ENCODE measurements around the gene LONRF3.
"Not testable (repeated sequence)": the region's sequence is repeated elsewhere in the genome, so short reads cannot be mapped to it uniquely, and the experiment has no call there.

LONRF3 gene

GRCh38 chrX:118973389-118974087 lies 880 bp upstream of the LONRF3 start:
- in situ Hi-C loops (cut with HindIII; ENCODE audit: low pct_unique_long_range_greater_than_20kb, low sequenced_read_pairs), result no loop called here
- no peak for TF ChIP-seq JUND (IDR thresholded peaks at IDR 0.05; ENCODE audit: low read depth)

DNA sequence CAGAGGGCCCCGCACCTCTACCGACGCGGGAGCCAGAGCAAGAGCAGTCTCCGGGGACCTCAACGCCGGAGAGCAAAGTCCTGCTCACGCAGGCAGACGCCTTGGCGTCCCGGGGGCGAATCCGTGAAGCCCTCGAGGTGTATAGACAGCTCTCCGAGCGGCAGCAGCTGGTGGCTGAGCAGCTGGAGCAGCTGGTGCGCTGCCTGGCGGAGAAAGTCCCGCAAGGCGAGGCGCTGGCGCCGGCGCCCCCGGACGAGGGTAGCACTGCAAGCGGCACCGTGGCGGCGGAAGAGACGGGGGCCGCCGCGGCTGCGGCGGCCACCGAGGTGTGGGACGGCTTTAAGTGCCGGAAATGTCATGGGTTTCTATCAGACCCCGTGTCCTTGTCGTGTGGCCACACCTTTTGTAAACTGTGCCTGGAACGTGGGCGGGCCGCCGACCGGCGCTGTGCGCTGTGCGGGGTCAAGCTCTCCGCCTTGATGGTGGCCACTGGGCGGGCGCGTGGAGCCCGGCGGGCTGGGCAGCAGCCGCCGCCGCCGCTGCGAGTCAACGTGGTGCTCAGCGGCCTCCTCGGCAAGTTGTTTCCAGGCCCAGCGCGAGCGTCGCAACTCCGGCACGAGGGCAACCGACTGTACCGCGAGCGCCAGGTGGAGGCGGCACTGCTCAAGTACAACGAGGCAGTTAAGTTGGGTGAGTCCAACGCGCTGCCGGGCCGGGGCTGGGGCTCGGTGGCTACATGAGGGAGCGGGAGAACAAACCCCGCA lies 672 bp downstream of the LONRF3 start:
- no peak for DNase-seq (ENCODE audit: low read depth in 1 of 2, low spot score in 1 of 2)
- no peak for TF ChIP-seq JUND (IDR thresholded peaks at IDR 0.05; ENCODE audit: low read depth)
- in situ Hi-C loops (cut with HindIII; ENCODE audit: low pct_unique_long_range_greater_than_20kb, low sequenced_read_pairs), result no loop called here

More at GRCh38 chrX:118973389-118974087, 880 bp upstream of the LONRF3 start:
- no peak for DNase-seq (ENCODE audit: low read depth in 1 of 2, low spot score in 1 of 2)

DNA sequence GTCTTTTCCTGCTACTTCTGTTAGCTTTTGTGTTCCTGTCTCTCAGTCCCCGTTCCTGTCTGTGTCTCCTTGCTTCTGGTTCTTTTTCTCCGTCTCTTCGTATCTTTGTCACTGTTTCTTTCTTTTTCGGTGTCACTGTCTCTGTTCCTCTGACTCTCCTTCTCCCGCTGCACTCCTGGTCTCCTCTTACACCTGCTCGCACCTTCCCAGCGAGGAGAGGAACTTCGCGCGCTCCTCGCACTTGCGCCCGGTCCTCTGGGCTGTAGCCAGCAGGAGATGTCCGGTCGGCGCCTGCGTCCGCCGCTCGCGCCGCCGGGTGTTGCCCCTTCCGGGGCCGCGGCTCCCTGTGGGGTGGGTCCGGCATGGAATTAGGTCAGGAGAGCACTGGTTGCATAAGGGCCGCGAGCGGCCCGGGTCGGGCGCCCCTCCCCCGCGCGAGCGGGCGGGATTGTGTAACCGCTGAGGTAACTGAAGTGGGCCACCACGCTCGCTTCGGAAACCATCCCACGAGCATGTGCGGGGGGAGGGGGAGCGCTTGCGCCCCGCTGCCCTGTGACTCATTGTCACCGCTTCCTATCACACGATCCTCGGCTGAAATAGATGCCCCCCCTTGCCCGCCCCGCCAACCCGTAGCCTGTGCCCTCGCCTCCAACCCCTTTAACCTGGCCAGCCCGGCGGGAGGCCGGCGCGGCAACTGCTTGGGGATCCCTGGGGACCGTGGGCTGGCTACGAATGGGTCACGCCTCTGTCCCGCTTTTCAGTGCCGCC lies 1.6 kb downstream of the LONRF3 start:
- peak; percentile 1 to 21 for DNase-seq (ENCODE audit: low read depth in 1 of 2, low spot score in 1 of 2)
- no peak for TF ChIP-seq JUND (IDR thresholded peaks at IDR 0.05; ENCODE audit: low read depth)
- in situ Hi-C loops (cut with HindIII; ENCODE audit: low pct_unique_long_range_greater_than_20kb, low sequenced_read_pairs), result no loop called here

DNA sequence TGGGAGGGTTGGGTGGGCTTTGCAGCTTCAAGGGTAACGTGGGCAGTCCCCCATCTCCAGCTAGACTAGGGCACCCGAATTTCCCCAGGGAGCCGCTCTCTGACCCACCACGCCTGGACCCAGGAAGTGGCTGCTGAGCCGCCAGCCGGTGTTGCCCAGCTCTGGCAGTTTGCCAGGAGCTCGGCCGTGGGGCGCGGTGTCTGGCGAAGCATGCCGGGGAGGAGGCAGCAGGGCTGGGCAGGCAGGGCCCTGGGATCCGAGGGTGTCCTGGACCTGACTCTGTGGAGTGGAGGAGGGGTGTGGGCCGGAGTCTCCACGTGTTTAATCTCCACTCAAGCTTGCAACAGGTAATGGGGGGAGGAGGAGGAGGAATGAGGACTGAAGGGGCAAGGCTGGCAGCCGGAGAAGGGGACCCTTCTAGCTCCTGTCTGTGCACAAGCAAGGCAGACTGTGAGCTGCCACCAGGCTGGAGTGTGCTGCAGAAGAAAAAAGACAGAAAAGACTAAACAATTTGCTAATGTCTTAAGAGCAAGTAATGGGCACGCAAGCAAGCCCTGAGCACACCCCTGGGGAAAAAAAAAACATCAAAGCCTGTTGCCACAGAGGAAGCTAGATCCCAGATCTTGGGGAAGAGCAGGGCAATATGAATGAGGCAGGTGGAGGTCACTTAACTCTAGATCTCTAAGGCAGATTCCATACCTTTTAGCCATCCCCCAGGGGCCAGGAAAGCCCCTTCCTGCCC lies 2.4 kb downstream of the LONRF3 start:
- in situ Hi-C loops (cut with HindIII; ENCODE audit: low pct_unique_long_range_greater_than_20kb, low sequenced_read_pairs), result no loop called here
- peak in 1 of 2 experiments; percentile 9 for DNase-seq (ENCODE audit: low read depth in 1 of 2, low spot score in 1 of 2)
- no peak for TF ChIP-seq JUND (IDR thresholded peaks at IDR 0.05; ENCODE audit: low read depth)

DNA sequence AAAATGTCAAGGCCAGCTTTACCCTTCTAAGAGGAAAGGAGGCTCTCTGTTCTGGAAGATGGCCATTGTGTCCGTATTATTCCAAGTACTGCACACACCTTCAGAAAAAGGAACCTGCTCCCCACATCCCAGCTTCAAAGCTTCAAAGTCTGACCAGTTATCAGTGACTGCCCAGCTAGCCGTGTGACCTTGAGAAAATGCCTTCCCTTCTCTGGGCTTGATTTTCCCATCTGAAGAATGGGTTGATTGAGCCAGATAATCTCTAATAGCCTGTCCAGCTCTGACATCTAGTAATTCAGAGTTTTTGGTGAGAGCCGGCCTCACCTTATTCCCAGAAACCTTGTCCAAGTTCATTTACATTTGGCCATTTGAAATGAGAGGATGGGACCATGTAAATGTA lies 3.0 kb downstream of the LONRF3 start:
- no peak for TF ChIP-seq JUND (IDR thresholded peaks at IDR 0.05; ENCODE audit: low read depth)
- no peak for DNase-seq (ENCODE audit: low read depth in 1 of 2, low spot score in 1 of 2)
- in situ Hi-C loops (cut with HindIII; ENCODE audit: low pct_unique_long_range_greater_than_20kb, low sequenced_read_pairs), result no loop called here

GRCh38 chrX:118978451-118978850 lies 4.0 kb downstream of the LONRF3 start:
- DNase-seq (ENCODE audit: low read depth in 1 of 2, low spot score in 1 of 2), result no peak
- no peak for TF ChIP-seq JUND (IDR thresholded peaks at IDR 0.05; ENCODE audit: low read depth)
- in situ Hi-C loops (cut with HindIII; ENCODE audit: low pct_unique_long_range_greater_than_20kb, low sequenced_read_pairs), result no loop called here

DNA sequence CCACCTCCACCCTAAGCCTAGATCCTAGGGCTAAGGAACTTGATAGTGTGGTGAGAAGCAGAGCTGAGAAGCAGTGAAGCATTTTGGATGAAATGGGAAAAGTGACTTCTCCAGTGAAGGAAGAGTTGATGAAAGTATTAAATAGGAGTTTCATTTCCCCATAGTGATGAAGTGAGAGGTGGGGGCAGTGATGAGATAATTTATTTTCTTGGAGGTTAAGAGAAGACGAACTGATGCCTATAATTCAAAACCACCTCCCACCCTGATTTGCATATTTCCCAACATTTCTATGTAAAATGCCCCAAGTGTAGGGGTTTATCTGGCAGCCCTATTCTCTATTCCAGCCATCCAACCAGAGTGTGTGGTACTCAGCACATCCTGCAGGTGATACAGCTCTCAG lies 6.3 kb downstream of the LONRF3 start:
- in situ Hi-C loops (cut with HindIII; ENCODE audit: low pct_unique_long_range_greater_than_20kb, low sequenced_read_pairs), result no loop called here
- no peak for TF ChIP-seq JUND (IDR thresholded peaks at IDR 0.05; ENCODE audit: low read depth)
- DNase-seq (ENCODE audit: low read depth in 1 of 2, low spot score in 1 of 2), result no peak

DNA sequence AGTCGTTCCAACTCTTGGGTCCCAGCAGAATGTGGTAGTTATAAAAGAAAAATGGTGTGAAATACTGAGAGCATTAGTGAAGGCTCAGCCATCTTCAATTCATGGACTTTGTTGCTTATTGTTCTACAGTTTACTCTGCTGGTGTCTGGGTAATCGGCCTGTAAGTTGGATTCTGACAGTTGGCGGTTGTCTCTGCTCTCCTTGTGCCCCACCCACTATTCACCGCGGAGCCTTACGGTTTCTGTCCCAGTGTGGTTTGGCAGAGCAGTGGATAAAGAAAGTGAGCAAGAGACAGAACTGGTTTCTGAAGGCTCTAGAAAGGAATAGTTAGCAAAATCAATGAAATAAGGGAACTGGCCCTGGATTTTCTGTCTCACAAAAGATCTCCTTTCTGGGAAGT lies 9.1 kb downstream of the LONRF3 start:
- in situ Hi-C loops (cut with HindIII; ENCODE audit: low pct_unique_long_range_greater_than_20kb, low sequenced_read_pairs), result no loop called here
- no peak for TF ChIP-seq JUND (IDR thresholded peaks at IDR 0.05; ENCODE audit: low read depth)
- DNase-seq (ENCODE audit: low read depth in 1 of 2, low spot score in 1 of 2), result no peak

DNA sequence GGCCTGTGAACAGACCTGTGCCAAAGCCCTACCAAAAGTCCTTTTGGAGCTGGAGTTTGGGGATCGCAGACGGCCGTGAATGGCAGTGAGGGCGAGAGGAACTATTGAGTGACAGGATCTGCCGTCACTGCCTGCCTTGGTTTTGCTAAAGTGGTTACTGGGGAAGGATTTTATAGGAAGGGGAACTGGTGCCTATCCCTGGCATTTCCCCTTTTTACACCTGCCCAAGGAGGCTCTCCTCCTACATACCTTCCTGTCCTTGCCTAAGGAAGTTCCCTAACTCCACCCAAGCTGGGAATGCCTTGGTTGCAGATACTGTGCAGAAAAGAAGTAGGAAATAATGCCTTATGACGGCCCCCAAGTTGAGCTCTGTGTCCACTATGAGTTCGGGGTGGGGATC lies 14.5 kb downstream of the LONRF3 start:
- no peak for TF ChIP-seq JUND (IDR thresholded peaks at IDR 0.05; ENCODE audit: low read depth)
- no peak for DNase-seq (ENCODE audit: low read depth in 1 of 2, low spot score in 1 of 2)
- in situ Hi-C loops (cut with HindIII; ENCODE audit: low pct_unique_long_range_greater_than_20kb, low sequenced_read_pairs), result no loop called here

DNA sequence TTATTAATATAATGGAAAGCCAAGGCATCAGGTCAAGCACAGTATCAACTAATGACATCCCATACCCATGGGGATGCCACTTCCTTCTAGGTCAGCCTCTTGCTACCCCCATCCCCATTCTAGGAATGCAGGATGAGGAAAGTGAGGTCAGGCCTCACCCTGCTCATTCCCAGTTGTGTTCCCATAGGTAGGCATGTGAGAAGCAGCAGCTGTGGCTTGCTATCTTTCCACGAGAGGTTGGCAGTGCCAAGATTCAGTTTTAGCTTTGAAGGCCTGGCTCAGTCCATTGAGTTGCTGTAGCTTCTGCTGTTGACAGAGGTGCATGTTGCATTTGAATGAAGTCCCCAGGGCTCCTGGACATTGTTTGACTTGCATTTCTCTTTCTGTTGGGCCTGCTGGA lies 15.5 kb downstream of the LONRF3 start:
- no peak for DNase-seq (ENCODE audit: low read depth in 1 of 2, low spot score in 1 of 2)
- in situ Hi-C loops (cut with HindIII; ENCODE audit: low pct_unique_long_range_greater_than_20kb, low sequenced_read_pairs), result no loop called here
- no peak for TF ChIP-seq JUND (IDR thresholded peaks at IDR 0.05; ENCODE audit: low read depth)

GRCh38 chrX:118990512-118991227 lies 16.3 kb downstream of the LONRF3 start:
- TF ChIP-seq JUND (IDR thresholded peaks at IDR 0.05; ENCODE audit: low read depth), result no peak
- in situ Hi-C loops (cut with HindIII; ENCODE audit: low pct_unique_long_range_greater_than_20kb, low sequenced_read_pairs), result no loop called here
- DNase-seq (ENCODE audit: low read depth in 1 of 2, low spot score in 1 of 2), result no peak

GRCh38 chrX:118992441-118993121 lies 18.2 kb downstream of the LONRF3 start:
- DNase-seq (ENCODE audit: low read depth in 1 of 2, low spot score in 1 of 2); in situ Hi-C loops (cut with HindIII; ENCODE audit: low pct_unique_long_range_greater_than_20kb, low sequenced_read_pairs): not testable (repeated sequence)

All from T47D (cell line).